ENCODE data around the gene UPP2.

Gene UPP2

GRCh38 chr2:158174956-158175355, 73.3 kb downstream of the UPP2 start:
- no peak for TF ChIP-seq CTCF (IDR thresholded peaks at IDR 0.05; ENCODE audit: insufficient read depth, low read depth, low read length, missing control alignments)
- no peak overlapping the region for H3K4me3 ChIP-seq (ENCODE audit: low read depth, low read length)
- no peak for DNase-seq (ENCODE audit: low read depth)

- DNase-seq (ENCODE audit: low read depth), result no peak
- TF ChIP-seq CTCF (IDR thresholded peaks at IDR 0.05; ENCODE audit: insufficient read depth, low read depth, low read length, missing control alignments), result no peak
- H3K4me3 ChIP-seq (ENCODE audit: low read depth, low read length), result no peak overlapping the region
These were observed 77.0 kb downstream of the UPP2 start for GRCh38 chr2:158178646-158179045.

- DNase-seq (ENCODE audit: low read depth), result peak; percentile 33
- peak; percentile 27 for TF ChIP-seq CTCF (IDR thresholded peaks at IDR 0.05; ENCODE audit: insufficient read depth, low read depth, low read length, missing control alignments)
These were observed 78.0 kb downstream of the UPP2 start for GRCh38 chr2:158179660-158180059.

GRCh38 chr2:158181171-158181570, 79.5 kb downstream of the UPP2 start:
- DNase-seq (ENCODE audit: low read depth), result no peak
- no peak for TF ChIP-seq CTCF (IDR thresholded peaks at IDR 0.05; ENCODE audit: insufficient read depth, low read depth, low read length, missing control alignments)
- no peak overlapping the region for H3K4me3 ChIP-seq (ENCODE audit: low read depth, low read length)

More at GRCh38 chr2:158179660-158180059, 78.0 kb downstream of the UPP2 start:
- H3K4me3 ChIP-seq (ENCODE audit: low read depth, low read length), result no peak overlapping the region

GRCh38 chr2:158182676-158183295, 81.1 kb downstream of the UPP2 start:
- DNase-seq (ENCODE audit: low read depth), result no peak
- TF ChIP-seq CTCF (IDR thresholded peaks at IDR 0.05; ENCODE audit: insufficient read depth, low read depth, low read length, missing control alignments), result no peak
- no peak overlapping the region for H3K4me3 ChIP-seq (ENCODE audit: low read depth, low read length)

GRCh38 chr2:158184001-158184400, 82.3 kb downstream of the UPP2 start:
- no peak overlapping the region for H3K4me3 ChIP-seq (ENCODE audit: low read depth, low read length)
- no peak for TF ChIP-seq CTCF (IDR thresholded peaks at IDR 0.05; ENCODE audit: insufficient read depth, low read depth, low read length, missing control alignments)
- DNase-seq (ENCODE audit: low read depth), result no peak
